ENCODE measurements around the gene HBP1. TPM values are rescaled to one million over a fixed set of nuclear protein-coding genes. Genes with fewer than 3 reads are reported as not detected.
"Not testable (repeated sequence)": the region's sequence is repeated elsewhere in the genome, so short reads cannot be mapped to it uniquely, and the experiment has no call there.

The HBP1 gene
- polyA plus RNA-seq, 2 of the 4 experiments (the other 2 are of a cell fraction): 28.9 to 52.4 TPM

DNA sequence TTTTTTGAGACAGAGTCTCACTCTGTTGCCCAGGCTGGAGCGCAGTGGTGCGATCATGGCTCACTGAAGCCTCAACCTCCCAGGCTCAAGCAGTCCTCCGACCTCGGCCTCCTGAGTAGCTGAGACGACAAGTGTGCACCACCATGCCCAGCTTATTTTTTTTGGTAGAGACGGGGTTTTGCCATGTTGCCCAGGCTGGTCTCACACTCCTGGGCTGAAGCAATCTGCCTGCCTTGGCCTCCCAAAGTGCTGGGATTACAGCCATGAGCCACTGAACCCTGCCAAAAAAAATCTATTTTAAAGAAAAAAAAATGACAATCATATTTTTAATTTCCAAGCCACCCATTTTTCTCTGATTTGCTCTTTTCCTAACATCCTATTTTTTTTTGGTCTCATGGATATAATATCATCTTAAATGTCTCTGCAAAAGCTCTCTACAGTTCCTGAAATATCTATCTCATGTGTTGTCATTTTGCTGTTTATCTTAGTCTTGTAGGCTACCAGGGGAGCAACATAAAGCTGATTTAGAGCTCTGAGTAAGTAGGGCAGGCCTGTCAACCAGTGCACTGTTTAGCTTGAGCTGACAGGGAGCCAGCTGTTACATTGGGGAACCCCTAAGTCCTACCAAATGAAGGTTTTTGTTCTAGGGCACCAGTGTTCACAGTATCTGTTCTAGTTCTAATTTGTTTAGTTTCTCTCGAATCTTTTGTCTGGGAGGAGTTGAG lies 29.9 kb upstream of the HBP1 start:
- WGBS (ENCODE audit: missing lambda C conversion rate): 74% methylated on average over 7 of the region's 7 CpGs
- Histone ChIP-seq H3K4me2 (no peak overlapping the region), H3K9me3 (no peaks in the 10 kb centered on the region), H3K4me3 (no peak overlapping the region), H3K4me1 (no peaks in the 10 kb centered on the region), H3K27ac (no peak overlapping the region)
- no peak for TF ChIP-seq MAFK (IDR thresholded peaks at IDR 0.05; ENCODE audit: partially characterized antibody)
- TF ChIP-seq HOXA7 (CRISPR knock-in tag; IDR thresholded peaks at IDR 0.05): no peak
- TF ChIP-seq CBX8 (IDR thresholded peaks at IDR 0.05): no peak
- TF ChIP-seq REST (IDR thresholded peaks at IDR 0.05): no peak
- TF ChIP-seq, protein P1, sequence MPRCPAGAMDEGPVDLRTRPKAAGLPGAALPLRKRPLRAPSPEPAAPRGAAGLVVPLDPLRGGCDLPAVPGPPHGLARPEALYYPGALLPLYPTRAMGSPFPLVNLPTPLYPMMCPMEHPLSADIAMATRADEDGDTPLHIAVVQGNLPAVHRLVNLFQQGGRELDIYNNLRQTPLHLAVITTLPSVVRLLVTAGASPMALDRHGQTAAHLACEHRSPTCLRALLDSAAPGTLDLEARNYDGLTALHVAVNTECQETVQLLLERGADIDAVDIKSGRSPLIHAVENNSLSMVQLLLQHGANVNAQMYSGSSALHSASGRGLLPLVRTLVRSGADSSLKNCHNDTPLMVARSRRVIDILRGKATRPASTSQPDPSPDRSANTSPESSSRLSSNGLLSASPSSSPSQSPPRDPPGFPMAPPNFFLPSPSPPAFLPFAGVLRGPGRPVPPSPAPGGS (IDR thresholded peaks at IDR 0.05): no peak
- no peak for TF ChIP-seq HES2 (IDR thresholded peaks at IDR 0.05)
- TF ChIP-seq ESRRA (IDR thresholded peaks at IDR 0.05; ENCODE audit: borderline replicate concordance, low read length): no peak
- TF ChIP-seq SMC3 (IDR thresholded peaks at IDR 0.05): no peak
- no peak for TF ChIP-seq RFX5 (IDR thresholded peaks at IDR 0.05)
- no peak for TF ChIP-seq HDAC2 (IDR thresholded peaks at IDR 0.05)
- no peak for TF ChIP-seq FOXS1 (CRISPR knock-in tag; IDR thresholded peaks at IDR 0.05)
- ATAC-seq: no peak
- no peak for DNase-seq (ENCODE audit: low read depth in 1 of 2, low spot score in 1 of 2)
- ChIA-PET CTCF (interaction anchor here (0.6 to 5.0 kb wide), 5 partner anchors 8 to 1314 kb away, joined by 3 to 34 read pairs (median 3); no protein-coding TSS in a partner anchor), POLR2A (no interaction called here)
- no peak for FAIRE-seq

- DNase-seq (ENCODE audit: low read depth in 1 of 2, low spot score in 1 of 2); H3K4me2 ChIP-seq; ATAC-seq; FAIRE-seq; POLR2A ChIA-PET; H3K27ac ChIP-seq; H3K4me1 ChIP-seq; H3K9me3 ChIP-seq; H3K4me3 ChIP-seq: not testable (repeated sequence)
- peak; percentile 57 for TF ChIP-seq ZC3H11A (IDR thresholded peaks at IDR 0.05)
- WGBS (ENCODE audit: missing lambda C conversion rate): 59% methylated on average over 5 of the region's 5 CpGs
- CTCF ChIA-PET: interaction anchor here (1.7 kb wide), 1 partner anchor 11 kb away, joined by 3 read pairs; no protein-coding TSS in a partner anchor
Observed at GRCh38 chr7:107143875-107144274, 24.9 kb upstream of the HBP1 start.

DNA sequence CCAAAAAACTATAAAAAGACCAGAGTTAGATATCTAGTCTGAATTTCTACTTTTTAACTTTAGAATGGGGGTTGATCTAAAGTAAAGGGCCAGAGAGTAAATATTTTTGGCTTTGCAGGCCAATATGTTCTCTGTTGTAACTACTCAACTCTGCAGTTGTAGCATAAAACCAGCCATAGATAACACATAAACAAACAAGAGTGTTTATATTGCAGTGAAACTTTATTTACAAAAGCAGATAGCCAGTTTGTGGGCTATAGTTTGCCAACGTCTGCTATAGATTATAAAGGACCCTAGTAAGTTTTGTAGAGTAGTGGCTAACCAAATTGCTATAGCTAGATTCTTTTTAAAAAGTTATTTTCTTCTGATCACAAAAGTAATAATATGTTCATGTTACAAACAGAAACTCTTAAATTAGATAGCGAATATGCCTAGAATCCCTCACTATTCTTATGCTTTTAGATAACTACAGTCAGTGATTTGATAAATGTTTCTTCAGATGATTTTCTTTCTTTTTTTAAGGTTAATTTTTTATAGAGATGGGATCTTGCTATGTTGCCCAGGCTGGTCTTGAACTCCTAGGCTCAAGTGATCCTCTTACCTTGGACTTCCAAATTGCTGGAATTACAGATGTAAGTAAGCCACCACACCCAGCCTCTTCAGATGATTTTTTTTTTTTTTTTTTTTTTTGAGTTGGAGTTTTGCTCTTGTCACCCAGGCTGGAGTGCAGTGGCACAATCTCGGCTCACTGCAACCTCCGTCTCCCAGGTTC lies 23.6 kb upstream of the HBP1 start:
- TF ChIP-seq SREBF2 (IDR thresholded peaks at IDR 0.05) (no peak), ZFP36 (IDR thresholded peaks at IDR 0.05; ENCODE audit: borderline replicate concordance, partially characterized antibody) (no peak), HDAC2 (IDR thresholded peaks at IDR 0.05) (no peak), CBX8 (IDR thresholded peaks at IDR 0.05) (no peak), FOXS1 (CRISPR knock-in tag; IDR thresholded peaks at IDR 0.05) (no peak), TP53 (CRISPR knock-in tag; IDR thresholded peaks at IDR 0.05) (no peak), ZSCAN20 (CRISPR knock-in tag; IDR thresholded peaks at IDR 0.05) (no peak), HEYL (CRISPR knock-in tag; IDR thresholded peaks at IDR 0.05) (no peak), RAD21 (conservative IDR thresholded peaks at IDR 0.05 in 1 of 2, IDR thresholded peaks at IDR 0.05 in 1 of 2) (no peak), RARB (CRISPR knock-in tag; IDR thresholded peaks at IDR 0.05) (no peak), RCOR1 (IDR thresholded peaks at IDR 0.05; ENCODE audit: low read depth, low read length) (no peak), BHLHE40 (IDR thresholded peaks at IDR 0.05; ENCODE audit: low read depth, low read length) (no peak)
- TF ChIP-seq, protein P2, sequence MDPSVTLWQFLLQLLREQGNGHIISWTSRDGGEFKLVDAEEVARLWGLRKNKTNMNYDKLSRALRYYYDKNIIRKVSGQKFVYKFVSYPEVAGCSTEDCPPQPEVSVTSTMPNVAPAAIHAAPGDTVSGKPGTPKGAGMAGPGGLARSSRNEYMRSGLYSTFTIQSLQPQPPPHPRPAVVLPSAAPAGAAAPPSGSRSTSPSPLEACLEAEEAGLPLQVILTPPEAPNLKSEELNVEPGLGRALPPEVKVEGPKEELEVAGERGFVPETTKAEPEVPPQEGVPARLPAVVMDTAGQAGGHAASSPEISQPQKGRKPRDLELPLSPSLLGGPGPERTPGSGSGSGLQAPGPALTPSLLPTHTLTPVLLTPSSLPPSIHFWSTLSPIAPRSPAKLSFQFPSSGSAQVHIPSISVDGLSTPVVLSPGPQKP (IDR thresholded peaks at IDR 0.05; ENCODE audit: low read depth, low read length): no peak
- Histone ChIP-seq H3K4me2 (no peak overlapping the region), H3K4me3 (no peak overlapping the region), H3K4me1 (peaks cover 5% of the 10 kb centered on the region; the same call in 1 of the 3 replicates), H3K27ac (no peak overlapping the region), H3K9me3 (no peaks in the 10 kb centered on the region)
- WGBS (ENCODE audit: missing lambda C conversion rate): 66% methylated on average over 4 of the region's 4 CpGs
- ChIA-PET POLR2A (no interaction called here), CTCF (no interaction called here)
- DNase-seq (ENCODE audit: low read depth in 1 of 2, low spot score in 1 of 2): no peak
- FAIRE-seq: no peak
- no peak for ATAC-seq

All from A549 (cell line).